ENCODE data around the gene FRS3.

FRS3 gene

GRCh38 chr6:41748542-41748941, 31.2 kb downstream of the FRS3 start:
- in situ Hi-C loops (cut with MboI; ENCODE audit: low sequenced_read_pairs), result no loop called here
- Histone ChIP-seq H3K36me3 (replicated peaks) (no peaks in the 10 kb centered on the region), H3K4me3 (no peak overlapping the region), H3K9me3 (no peaks in the 10 kb centered on the region), H3K27me3 (ENCODE audit: low read depth) (peaks cover 4% of the 10 kb centered on the region; the same call in 1 of the 2 replicates), H3K4me1 (no peaks in the 10 kb centered on the region)
- DNase-seq (ENCODE audit: low spot score in 2 of 2), result no peak

- Histone ChIP-seq H3K36me3 (replicated peaks) (no peaks in the 10 kb centered on the region), H3K9me3 (no peaks in the 10 kb centered on the region), H3K4me1 (no peaks in the 10 kb centered on the region), H3K27me3 (ENCODE audit: low read depth) (no peaks in the 10 kb centered on the region; the same call in 1 of the 2 replicates), H3K4me3 (no peak overlapping the region)
- no peak for DNase-seq (ENCODE audit: low spot score in 2 of 2)
- in situ Hi-C loops (cut with MboI; ENCODE audit: low sequenced_read_pairs), result no loop called here
Observed at GRCh38 chr6:41748102-41748477, 31.6 kb downstream of the FRS3 start.

GRCh38 chr6:41747256-41748101, 32.2 kb downstream of the FRS3 start, which contains the start of gene PGC:
TSS of gene PGC (minus strand) at chr6:41747397. CDS start at chr6:41747334, 63 bp downstream.
- Histone ChIP-seq H3K4me3 (no peak within 1 kb of the TSS), H3K4me1 (no peaks in the 10 kb centered on the region), H3K9me3 (no peaks in the 10 kb centered on the region), H3K27me3 (ENCODE audit: low read depth) (no peaks in the 10 kb centered on the region), H3K36me3 (replicated peaks) (no peaks in the 10 kb centered on the region)
- in situ Hi-C loops (cut with MboI; ENCODE audit: low sequenced_read_pairs), result no loop called here
- DNase-seq (ENCODE audit: low spot score in 2 of 2), result no peak

- H3K36me3 ChIP-seq (replicated peaks), result no peaks in the 10 kb centered on the region
- H3K4me1 ChIP-seq, result no peaks in the 10 kb centered on the region
- in situ Hi-C loops (cut with MboI; ENCODE audit: low sequenced_read_pairs), result no loop called here
Observed at GRCh38 chr6:41746107-41746506, 33.6 kb downstream of the FRS3 start.

GRCh38 chr6:41744236-41744787, 35.4 kb downstream of the FRS3 start:
- H3K36me3 ChIP-seq (replicated peaks), result no peaks in the 10 kb centered on the region
- no peak overlapping the region for H3K4me3 ChIP-seq
- no peaks in the 10 kb centered on the region for H3K27me3 ChIP-seq (ENCODE audit: low read depth)
- no peaks in the 10 kb centered on the region for H3K4me1 ChIP-seq
- no peak for DNase-seq (ENCODE audit: low spot score in 2 of 2)
- no peaks in the 10 kb centered on the region for H3K9me3 ChIP-seq
- in situ Hi-C loops (cut with MboI; ENCODE audit: low sequenced_read_pairs), result no loop called here

More at GRCh38 chr6:41746107-41746506, 33.6 kb downstream of the FRS3 start:
- no peaks in the 10 kb centered on the region for H3K9me3 ChIP-seq
- H3K4me3 ChIP-seq, result no peak overlapping the region
- H3K27me3 ChIP-seq (ENCODE audit: low read depth), result no peaks in the 10 kb centered on the region
- DNase-seq (ENCODE audit: low spot score in 2 of 2), result no peak

- H3K36me3 ChIP-seq (replicated peaks), result no peaks in the 10 kb centered on the region
- in situ Hi-C loops (cut with MboI; ENCODE audit: low sequenced_read_pairs), result no loop called here
- H3K4me1 ChIP-seq, result no peaks in the 10 kb centered on the region
- H3K9me3 ChIP-seq, result no peaks in the 10 kb centered on the region
- no peak for DNase-seq (ENCODE audit: low spot score in 2 of 2)
- H3K4me3 ChIP-seq, result no peak overlapping the region
- no peaks in the 10 kb centered on the region for H3K27me3 ChIP-seq (ENCODE audit: low read depth)
Observed at GRCh38 chr6:41743406-41744235, 36.1 kb downstream of the FRS3 start.

GRCh38 chr6:41741625-41742490, 37.8 kb downstream of the FRS3 start:
- Histone ChIP-seq H3K36me3 (replicated peaks) (no peaks in the 10 kb centered on the region), H3K4me3 (no peak overlapping the region), H3K4me1 (no peaks in the 10 kb centered on the region), H3K9me3 (no peaks in the 10 kb centered on the region), H3K27me3 (ENCODE audit: low read depth) (no peaks in the 10 kb centered on the region)
- no peak for DNase-seq (ENCODE audit: low spot score in 2 of 2)
- in situ Hi-C loops (cut with MboI; ENCODE audit: low sequenced_read_pairs), result no loop called here

GRCh38 chr6:41740366-41741162, 39.1 kb downstream of the FRS3 start:
- Histone ChIP-seq H3K4me1 (peaks cover 5% of the 10 kb centered on the region), H3K9me3 (no peaks in the 10 kb centered on the region), H3K4me3 (no peak overlapping the region), H3K27me3 (ENCODE audit: low read depth) (no peaks in the 10 kb centered on the region), H3K36me3 (replicated peaks) (no peaks in the 10 kb centered on the region)
- in situ Hi-C loops (cut with MboI; ENCODE audit: low sequenced_read_pairs), result no loop called here
- DNase-seq (ENCODE audit: low spot score in 2 of 2), result no peak

- no peak for DNase-seq (ENCODE audit: low spot score in 2 of 2)
- Histone ChIP-seq H3K36me3 (replicated peaks) (no peaks in the 10 kb centered on the region), H3K9me3 (no peaks in the 10 kb centered on the region), H3K27me3 (ENCODE audit: low read depth) (no peaks in the 10 kb centered on the region), H3K4me3 (no peak overlapping the region), H3K4me1 (peaks cover 5% of the 10 kb centered on the region)
- in situ Hi-C loops (cut with MboI; ENCODE audit: low sequenced_read_pairs), result no loop called here
Observed at GRCh38 chr6:41739041-41739440, 40.7 kb downstream of the FRS3 start.

GRCh38 chr6:41737591-41738130, 42.0 kb downstream of the FRS3 start:
- no peaks in the 10 kb centered on the region for H3K9me3 ChIP-seq
- no peak overlapping the region for H3K4me3 ChIP-seq
- in situ Hi-C loops (cut with MboI; ENCODE audit: low sequenced_read_pairs), result no loop called here
- no peaks in the 10 kb centered on the region for H3K36me3 ChIP-seq (replicated peaks)
- H3K27me3 ChIP-seq (ENCODE audit: low read depth), result no peaks in the 10 kb centered on the region
- H3K4me1 ChIP-seq, result peaks cover 5% of the 10 kb centered on the region
- DNase-seq (ENCODE audit: low spot score in 2 of 2), result no peak

GRCh38 chr6:41736800-41737555, 42.7 kb downstream of the FRS3 start:
- in situ Hi-C loops (cut with MboI; ENCODE audit: low sequenced_read_pairs), result no loop called here
- DNase-seq (ENCODE audit: low spot score in 2 of 2), result no peak
- peaks cover 5% of the 10 kb centered on the region for H3K4me1 ChIP-seq
- H3K9me3 ChIP-seq, result no peaks in the 10 kb centered on the region
- no peak overlapping the region for H3K4me3 ChIP-seq
- H3K27me3 ChIP-seq (ENCODE audit: low read depth), result no peaks in the 10 kb centered on the region
- H3K36me3 ChIP-seq (replicated peaks), result no peaks in the 10 kb centered on the region; the same call in 1 of the 2 replicates

Measured in HAP-1 (cell line).